T follicular helper cell (primary cell): ENCODE measurements around the gene ADAMTS14.

Experiments used
- DNase-seq: peaks from one replicate; pipeline ENCODE4 v3.0.0-alpha.2; 2020; ENCODE audit warnings: low read depth

The ADAMTS14 gene

GRCh38 chr10:70784016-70784415 lies 111.7 kb downstream of the ADAMTS14 start:
- DNase-seq = no peak

- DNase-seq = no peak
Observed at GRCh38 chr10:70784471-70784870, 112.2 kb downstream of the ADAMTS14 start.

GRCh38 chr10:70785190-70785589 lies 112.9 kb downstream of the ADAMTS14 start, which contains the start of gene TBATA:
TBATA (minus strand) TSS chr10:70785377; CDS start chr10:70783379, 1,998 bp downstream.
- no peak for DNase-seq

- DNase-seq = no peak
Observed at GRCh38 chr10:70786799-70787415, 114.6 kb downstream of the ADAMTS14 start.

GRCh38 chr10:70791386-70792039 lies 119.2 kb downstream of the ADAMTS14 start:
- DNase-seq = no peak

GRCh38 chr10:70795613-70796012 lies 123.3 kb downstream of the ADAMTS14 start:
- no peak for DNase-seq

- no peak for DNase-seq
Observed at GRCh38 chr10:70797840-70798239, 125.5 kb downstream of the ADAMTS14 start.

- DNase-seq = no peak
Observed at GRCh38 chr10:70799124-70799523, 126.8 kb downstream of the ADAMTS14 start.

- DNase-seq = no peak
Observed at GRCh38 chr10:70801854-70802253, 129.5 kb downstream of the ADAMTS14 start.

GRCh38 chr10:70803775-70804420 lies 131.6 kb downstream of the ADAMTS14 start:
- DNase-seq = no peak

GRCh38 chr10:70804421-70804808 lies 132.1 kb downstream of the ADAMTS14 start:
- DNase-seq = no peak

GRCh38 chr10:70805619-70806215 lies 133.4 kb downstream of the ADAMTS14 start:
- DNase-seq = no peak

- no peak for DNase-seq
Observed at GRCh38 chr10:70806841-70807240, 134.5 kb downstream of the ADAMTS14 start.

- no peak for DNase-seq
Observed at GRCh38 chr10:70807556-70807955, 135.2 kb downstream of the ADAMTS14 start.

GRCh38 chr10:70809011-70809611 lies 136.8 kb downstream of the ADAMTS14 start:
- no peak for DNase-seq

- no peak for DNase-seq
Observed at GRCh38 chr10:70809726-70810125, 137.4 kb downstream of the ADAMTS14 start.

- DNase-seq = no peak
Observed at GRCh38 chr10:70810967-70811366, 138.7 kb downstream of the ADAMTS14 start.

- no peak for DNase-seq
Observed at GRCh38 chr10:70811881-70812280, 139.6 kb downstream of the ADAMTS14 start.
